NOMO-1 treated with DMSO at 0.1 percent for 48 hours (cell line): ENCODE results near the gene UBR3.

Experiments used
- DNase-seq: peaks from one replicate; lab custom pipeline; 2025; ENCODE audit not compliant: unreplicated experiment; lab: John Stamatoyannopoulos, UW

Gene UBR3

GRCh38 chr2:170034596-170034995 lies 207.3 kb downstream of the UBR3 start:
- no peak for DNase-seq

- no peak for DNase-seq
These were observed 211.5 kb downstream of the UBR3 start for GRCh38 chr2:170038734-170039133.

DNA sequence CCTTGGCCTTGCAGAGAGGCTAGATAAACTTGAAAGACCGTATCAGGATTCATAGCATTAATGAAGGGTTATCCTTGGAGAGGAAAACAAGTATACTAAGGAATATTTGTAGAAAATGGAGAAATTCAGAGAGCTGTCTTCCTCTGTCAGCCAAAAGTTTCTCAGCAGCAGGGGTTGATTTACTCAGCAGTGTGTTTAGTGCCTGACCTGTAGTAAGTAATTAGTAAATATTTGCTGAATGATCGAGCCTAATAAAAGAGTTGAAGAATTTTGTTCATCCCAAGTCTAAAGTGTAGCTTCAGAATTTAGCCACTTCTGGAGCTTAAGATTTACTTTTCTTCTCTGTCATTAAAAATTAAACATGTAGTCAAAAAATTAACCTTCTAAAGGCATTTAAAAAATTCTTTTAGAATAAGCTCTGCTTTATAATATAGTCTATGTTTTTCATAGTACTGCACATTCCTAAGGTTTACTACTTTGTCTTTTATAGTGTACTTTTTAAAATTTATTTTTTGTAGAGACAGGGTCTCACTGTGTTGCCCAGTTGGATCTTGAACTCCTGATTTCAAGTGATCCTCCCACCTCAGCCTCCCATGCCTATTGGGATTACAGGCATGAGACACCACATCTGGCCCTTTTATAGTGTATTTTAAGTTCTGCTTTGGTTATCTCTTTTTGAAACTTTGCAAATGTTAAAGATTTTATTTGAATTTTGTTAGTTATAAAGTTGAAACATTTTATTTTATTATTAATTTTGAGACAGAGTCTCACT lies 212.3 kb downstream of the UBR3 start:
- no peak for DNase-seq

DNA sequence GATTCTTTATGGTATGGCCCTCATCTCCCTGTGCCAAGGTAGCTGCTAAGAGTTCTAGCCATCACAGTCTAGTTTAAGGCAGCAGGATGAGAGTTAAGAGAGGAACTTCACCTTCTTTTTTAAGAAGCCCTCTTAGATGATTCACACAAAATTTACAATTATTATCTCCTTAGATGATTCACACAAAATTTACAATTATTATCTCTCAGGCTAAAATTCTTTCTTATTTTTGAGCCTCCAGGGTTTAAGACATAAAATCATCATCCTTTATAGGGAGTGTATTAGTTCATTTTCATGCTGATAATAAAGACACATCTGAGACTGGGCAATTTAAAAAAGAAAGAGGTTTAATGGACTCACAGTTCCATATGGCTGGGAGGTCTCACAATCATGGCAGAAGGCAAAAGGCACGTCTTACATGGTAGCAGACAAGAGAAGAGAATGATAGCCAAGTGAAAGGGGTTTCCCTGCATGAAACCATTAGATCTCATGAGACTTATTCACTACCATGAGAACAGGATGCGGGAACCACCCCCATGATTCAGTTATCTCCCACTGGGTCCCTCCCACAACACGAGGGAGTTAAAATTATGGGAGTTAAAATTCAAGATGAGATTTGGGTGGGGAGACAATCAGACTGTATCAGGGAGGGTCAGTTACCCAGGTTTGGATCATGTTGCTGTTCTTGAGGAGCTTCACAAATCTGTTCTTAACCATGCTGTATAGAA lies 217.7 kb downstream of the UBR3 start:
- no peak for DNase-seq

GRCh38 chr2:170047331-170048065 lies 220.2 kb downstream of the UBR3 start:
- no peak for DNase-seq

GRCh38 chr2:170052151-170052550 lies 224.9 kb downstream of the UBR3 start:
- DNase-seq: no peak

DNA sequence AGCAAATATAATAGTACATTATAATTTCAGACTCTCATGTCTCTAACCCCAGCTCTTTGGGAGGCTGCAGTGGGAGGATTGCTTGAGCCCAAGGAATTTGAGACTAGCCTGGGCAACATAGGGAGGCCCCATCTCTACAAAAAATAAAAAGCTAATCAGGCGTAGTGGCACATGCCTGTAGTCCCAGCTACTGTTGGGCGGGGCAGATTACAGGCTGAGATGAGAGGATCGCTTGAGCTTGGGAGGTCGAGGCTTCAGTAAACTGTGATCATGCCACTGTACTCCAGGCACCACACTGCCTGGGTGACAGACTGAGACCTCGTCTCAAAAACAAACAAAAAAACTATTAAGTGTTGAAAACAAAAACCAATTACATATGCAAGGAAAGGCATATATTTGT lies 227.7 kb downstream of the UBR3 start:
- DNase-seq: no peak

DNA sequence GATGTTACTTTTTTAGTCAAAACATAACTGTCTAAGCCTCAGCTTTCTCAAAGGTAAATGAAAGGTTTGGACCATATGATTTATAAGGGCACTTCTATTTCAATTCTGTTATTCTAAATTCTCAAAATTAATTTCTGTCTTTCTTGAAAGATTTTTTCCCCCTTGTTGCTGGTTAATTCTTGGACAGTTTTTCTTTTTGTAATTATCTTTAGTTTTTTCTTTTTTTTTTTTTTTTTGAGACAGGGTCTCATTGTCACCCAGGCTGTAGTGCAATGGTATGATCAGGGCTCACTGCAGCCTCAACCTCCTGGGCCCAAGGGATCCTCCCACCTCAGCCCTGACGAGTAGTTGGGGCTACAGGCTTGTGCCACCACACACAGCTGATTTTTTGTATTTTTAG lies 229.6 kb downstream of the UBR3 start:
- DNase-seq: no peak

DNA sequence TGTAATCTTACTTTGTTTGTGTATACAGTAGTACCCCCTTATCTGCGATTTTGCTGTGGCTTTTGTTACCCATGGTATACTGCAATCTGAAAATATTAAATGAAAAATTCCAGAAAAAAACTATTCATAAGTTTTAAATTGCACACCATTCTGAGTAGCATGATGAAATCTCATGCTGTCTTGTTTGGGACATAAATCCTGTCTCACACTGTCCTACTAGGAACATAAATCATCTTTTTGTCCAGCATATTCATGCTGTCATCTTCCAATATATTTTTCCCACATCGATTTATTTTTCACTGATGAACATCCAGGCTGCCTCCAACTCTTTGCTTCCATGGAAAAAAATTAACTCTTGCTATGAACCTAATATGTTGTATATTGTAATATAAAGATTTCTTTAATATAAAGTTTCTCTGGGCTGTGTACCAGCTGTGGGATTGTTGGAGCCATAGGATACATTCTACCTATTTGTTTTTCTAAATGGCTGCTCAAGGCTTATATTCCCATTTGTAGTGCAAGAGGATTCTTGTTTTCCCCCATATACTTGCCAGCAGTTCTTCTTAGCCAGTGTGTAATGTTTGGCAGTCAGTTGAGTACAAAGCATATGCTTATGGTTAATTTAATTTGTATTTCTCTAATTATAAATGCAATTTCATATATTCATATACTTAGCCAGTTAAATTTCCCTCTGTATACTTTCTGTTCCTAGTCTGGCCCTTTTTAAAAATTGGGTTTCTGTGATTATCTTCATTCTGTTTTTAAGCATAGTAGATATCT lies 236.4 kb downstream of the UBR3 start:
- DNase-seq: no peak

- no peak for DNase-seq
These were observed 243.5 kb downstream of the UBR3 start for GRCh38 chr2:170070778-170071177.

- DNase-seq: no peak
These were observed 246.0 kb downstream of the UBR3 start for GRCh38 chr2:170073288-170073687.

DNA sequence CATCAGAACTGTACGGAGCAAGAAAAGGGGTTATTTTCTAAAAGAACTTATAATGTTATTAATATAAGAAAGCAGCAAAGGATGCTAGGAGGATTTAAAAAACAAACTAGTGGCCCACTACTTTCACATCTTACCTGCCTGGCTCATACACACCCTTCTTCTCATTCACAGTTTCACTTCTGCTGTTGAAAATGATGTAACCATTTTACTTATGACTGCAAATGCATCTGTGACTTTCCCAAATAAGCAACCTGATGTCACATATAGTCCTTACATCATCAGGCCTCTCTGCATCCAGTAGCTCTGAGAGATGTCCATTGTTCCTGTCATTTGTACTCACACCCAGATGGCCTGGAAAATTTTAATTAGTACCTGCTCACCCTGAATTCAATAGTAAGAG lies 248.9 kb downstream of the UBR3 start:
- DNase-seq: no peak

DNA sequence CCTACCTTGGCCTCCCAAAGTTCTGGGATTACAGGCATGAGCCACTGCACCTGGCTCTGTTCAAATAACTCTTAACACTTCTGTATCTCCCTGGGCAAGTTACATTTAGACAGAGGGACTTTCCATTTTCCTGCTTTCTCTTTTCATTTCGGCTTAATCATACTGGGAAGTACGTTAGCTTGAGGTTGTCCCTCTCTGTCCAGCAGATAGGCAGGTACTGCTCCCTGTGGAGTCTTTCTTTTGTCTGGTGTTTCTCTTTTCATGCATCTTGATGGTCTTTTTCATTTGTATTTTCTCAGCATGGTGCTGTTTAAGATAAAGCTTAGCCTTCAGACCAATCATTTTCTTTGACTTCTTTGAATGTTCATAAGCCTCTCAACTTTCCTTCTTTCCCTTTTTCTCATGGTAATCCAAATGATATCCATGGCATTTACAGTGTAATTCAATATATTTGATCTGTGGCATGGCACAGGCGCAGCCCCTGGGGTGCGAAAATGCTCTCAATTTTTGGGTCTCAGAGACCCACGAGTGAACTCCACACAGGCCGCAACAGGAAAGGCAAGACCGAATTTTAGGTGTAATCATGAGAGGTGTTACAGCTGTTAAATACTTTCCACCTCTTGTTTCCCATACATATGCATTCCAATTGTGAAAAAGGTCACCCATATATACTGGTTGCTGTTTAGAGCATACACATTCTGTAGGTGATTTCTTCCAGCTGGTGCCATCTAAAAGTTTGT lies 250.7 kb downstream of the UBR3 start:
- no peak for DNase-seq

- DNase-seq: no peak
These were observed 257.7 kb downstream of the UBR3 start for GRCh38 chr2:170084820-170085491.

- no peak for DNase-seq
These were observed 258.9 kb downstream of the UBR3 start for GRCh38 chr2:170086117-170086688.

- no peak for DNase-seq
These were observed 259.6 kb downstream of the UBR3 start for GRCh38 chr2:170086751-170087412.

DNA sequence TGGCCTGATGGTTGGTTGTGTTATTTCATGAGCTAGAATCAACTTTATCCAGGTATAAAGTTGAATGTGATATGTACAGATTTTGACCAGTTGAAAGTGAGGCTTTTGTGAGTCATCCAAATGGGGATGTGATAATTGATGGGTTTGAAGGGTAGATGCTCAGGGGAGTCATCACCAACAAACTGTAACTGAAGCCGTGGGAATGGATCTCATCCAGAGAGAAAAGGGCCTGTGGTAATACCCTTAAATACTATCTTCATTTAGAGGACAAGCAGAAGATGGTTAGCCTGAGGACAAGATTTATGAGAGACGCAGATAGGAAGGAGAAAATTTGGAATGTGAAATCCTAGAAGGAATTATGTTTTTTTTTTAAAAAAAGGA lies 260.1 kb downstream of the UBR3 start:
- no peak for DNase-seq

DNA sequence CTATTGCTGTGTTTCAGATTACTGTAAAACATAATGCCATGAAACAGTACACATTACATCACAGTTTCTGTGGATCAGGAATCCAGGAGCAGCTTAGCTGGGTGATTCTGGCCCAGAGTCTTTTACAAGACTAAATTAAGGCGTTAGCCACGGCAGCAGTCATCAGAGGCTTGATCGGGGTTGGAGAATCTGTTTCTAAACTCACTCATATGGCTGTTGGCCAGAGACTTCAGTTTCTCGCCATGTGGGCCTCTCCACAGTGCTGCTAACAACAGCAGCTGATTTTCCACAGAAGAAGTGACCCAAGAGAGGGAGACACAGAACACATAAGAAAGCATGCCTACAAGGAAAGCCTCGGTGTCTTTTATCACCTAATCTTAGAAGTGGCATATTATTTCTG lies 261.5 kb downstream of the UBR3 start:
- DNase-seq: no peak

DNA sequence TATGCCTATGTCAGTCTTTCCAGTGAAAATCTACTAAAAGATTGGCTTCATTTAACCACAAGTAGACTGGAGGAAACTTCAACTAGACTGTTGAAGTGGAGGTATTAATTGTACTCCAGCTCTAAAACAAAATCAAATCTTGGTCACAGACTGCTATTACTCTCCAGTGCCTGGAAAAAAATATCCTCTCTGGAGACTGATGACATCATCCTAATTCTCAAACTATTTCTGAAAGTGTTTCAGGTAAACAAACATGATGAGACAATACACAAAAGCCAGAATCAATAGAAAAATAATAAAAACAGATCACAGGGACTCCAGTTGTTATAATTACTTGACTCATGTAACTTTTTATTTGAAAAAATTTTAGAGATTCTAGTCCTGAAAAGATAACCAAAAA lies 263.0 kb downstream of the UBR3 start:
- DNase-seq: no peak
